HL-60 (cell line): ENCODE data around the gene GHITM.

Experiments used
- DNase-seq, 2 experiments: peaks; one replicate each; pipeline ENCODE4 v3.0.0-alpha.2; 2010 to 2020; ENCODE audit warnings: low read depth in 1 of 2, low spot score in 1 of 2
- H3K27ac ChIP-seq: fragments of 250-450 bp; sonication (Bioruptor Pico); replicated peaks from 2 replicates; pipeline ENCODE4 v1.5.1; 2020; ENCODE audit warnings: mild to moderate bottlenecking, moderate library complexity
- H3K27me3 ChIP-seq: fragments of 250-450 bp; sonication (Bioruptor Pico); 2 replicates; pipeline ENCODE4 v1.5.1; 2021; ENCODE audit warnings: mild to moderate bottlenecking, moderate library complexity; ENCODE audit not compliant: insufficient read depth, poor library complexity, severe bottlenecking
- H3K4me3 ChIP-seq: replicated peaks from 2 replicates; pipeline ENCODE4 v1.5.1; 2011; ENCODE audit warnings: mild to moderate bottlenecking, control low read depth, low read length; ENCODE audit not compliant: insufficient read depth
- CTCF ChIP-seq: IDR thresholded peaks from one replicate; pipeline ENCODE4 v1.5.1; 2011; ENCODE audit warnings: low read length, control low read depth, inconsistent platforms; ENCODE audit not compliant: insufficient read depth
- GABPA ChIP-seq: IDR thresholded peaks from 2 replicates; pipeline ENCODE4 v1.6.1; 2012; ENCODE audit warnings: low read depth
- POLR2AphosphoS5 ChIP-seq: IDR thresholded peaks from 2 replicates; pipeline ENCODE4 v1.6.1; 2012; ENCODE audit warnings: low read depth
- REST ChIP-seq: IDR thresholded peaks from 2 replicates; pipeline ENCODE4 v1.6.1; 2012; ENCODE audit warnings: low read depth; ENCODE audit not compliant: insufficient replicate concordance
- SPI1 ChIP-seq: IDR thresholded peaks from 2 replicates; pipeline ENCODE4 v1.6.1; 2012; ENCODE audit warnings: low read depth, mild to moderate bottlenecking, borderline replicate concordance

The GHITM gene

GRCh38 chr10:84190621-84191020 is 51.3 kb downstream of the GHITM start:
- Histone ChIP-seq H3K4me3 (no peak overlapping the region), H3K27ac (no peak overlapping the region), H3K27me3 (peaks cover 23% of the 10 kb centered on the region)
- TF ChIP-seq CTCF (no peak), REST (no peak), GABPA (no peak), SPI1 (no peak), POLR2AphosphoS5 (no peak)
- DNase-seq, result no peak

- H3K4me3 ChIP-seq, result no peak overlapping the region
- TF ChIP-seq CTCF, result no peak
- no peak for TF ChIP-seq SPI1
- TF ChIP-seq REST, result no peak
- no peak for TF ChIP-seq GABPA
- TF ChIP-seq POLR2AphosphoS5, result no peak
These were observed 51.8 kb downstream of the GHITM start for GRCh38 chr10:84191106-84191505.

GRCh38 chr10:84193327-84193726 is 54.0 kb downstream of the GHITM start:
- TF ChIP-seq SPI1 (no peak), GABPA (no peak), REST (no peak)
- Histone ChIP-seq H3K27me3 (peaks cover 30% of the 10 kb centered on the region), H3K4me3 (no peak overlapping the region), H3K27ac (no peak overlapping the region)
- no peak for DNase-seq

More at GRCh38 chr10:84191106-84191505, 51.8 kb downstream of the GHITM start:
- DNase-seq, result no peak
- no peak overlapping the region for H3K27ac ChIP-seq
- peaks cover 27% of the 10 kb centered on the region for H3K27me3 ChIP-seq

- DNase-seq, result no peak
- Histone ChIP-seq H3K27ac (no peak overlapping the region), H3K4me3 (no peak overlapping the region; the same call in 1 of the 2 replicates), H3K27me3 (peaks cover 33% of the 10 kb centered on the region)
- TF ChIP-seq GABPA, result no peak
- no peak for TF ChIP-seq SPI1
- TF ChIP-seq REST, result no peak
- TF ChIP-seq POLR2AphosphoS5, result no peak
- no peak for TF ChIP-seq CTCF
These were observed 54.6 kb downstream of the GHITM start for GRCh38 chr10:84193846-84194423.
